ENCODE data around the gene TMPRSS13.

The TMPRSS13 gene

GRCh38 chr11:117900720-117901440 is 28.3 kb downstream of the TMPRSS13 start:
- Histone ChIP-seq H3K79me1 (ENCODE audit: low read depth, low read length) (no peaks in the 10 kb centered on the region), H3K27me3 (ENCODE audit: control insufficient read depth in 3 of 3, insufficient read depth in 3 of 3, low read depth in 1 of 3, low read length in 3 of 3) (peaks cover 0 to 32% (median 0%) of the 10 kb centered on the region in 3 experiments), H2BK15ac (ENCODE audit: low read length) (no peak overlapping the region), H3K14ac (ENCODE audit: low read length) (no peak overlapping the region), H2AK5ac (ENCODE audit: low read depth, low read length) (peak overlapping the region; percentile 36), H3K4ac (ENCODE audit: low read length) (no peak overlapping the region), H3K18ac (ENCODE audit: low read length) (peak overlapping the region; percentile 51), H2AFZ (ENCODE audit: low read length) (no peak overlapping the region), H2BK120ac (ENCODE audit: low read depth, low read length) (no peak overlapping the region), H3K9ac (ENCODE audit: low read depth, low read length, poor library complexity) (no peak overlapping the region), H3K9me3 (replicated peaks in 1 of 2; ENCODE audit: control insufficient read depth in 2 of 2, insufficient read depth in 1 of 2, low read depth in 1 of 2, low read length in 2 of 2) (no peaks in the 10 kb centered on the region), H2BK5ac (ENCODE audit: low read length) (peak overlapping the region; percentile 26), H3K36me3 (replicated peaks in 1 of 2; ENCODE audit: control insufficient read depth in 2 of 2, insufficient read depth in 2 of 2, low read length in 2 of 2) (no peaks in the 10 kb centered on the region), H3K23ac (ENCODE audit: low read depth, low read length, poor library complexity) (no peak overlapping the region), H2BK12ac (ENCODE audit: low read length) (no peak overlapping the region), H3K4me2 (ENCODE audit: insufficient read depth, low read length, poor library complexity, severe bottlenecking) (no peak overlapping the region), H3K4me3 (ENCODE audit: low read length in 2 of 2) (no peak overlapping the region), H4K8ac (ENCODE audit: low read depth, low read length) (no peak overlapping the region), H3K4me1 (ENCODE audit: control insufficient read depth in 2 of 2, insufficient read depth in 1 of 2, low read depth in 1 of 2, low read length in 2 of 2) (no peaks in the 10 kb centered on the region), H3K27ac (replicated peaks; ENCODE audit: low read length) (no peak overlapping the region), H4K91ac (ENCODE audit: low read depth, low read length, poor library complexity) (no peak overlapping the region)
- WGBS, 2 donors (ENCODE audit: extremely low coverage in 2 of 2, insufficient read length in 2 of 2, insufficient replicate concordance in 1 of 2) = no CpG with 5 or more reads among the region's 11 CpGs
- DNase-seq (ENCODE audit: low spot score) = no peak

GRCh38 chr11:117900121-117900648 is 29.0 kb downstream of the TMPRSS13 start:
- no peak overlapping the region for H3K14ac ChIP-seq (ENCODE audit: low read length)
- no peak overlapping the region for H3K27ac ChIP-seq (replicated peaks; ENCODE audit: low read length)
- H3K23ac ChIP-seq (ENCODE audit: low read depth, low read length, poor library complexity) = no peak overlapping the region
- H4K8ac ChIP-seq (ENCODE audit: low read depth, low read length) = no peak overlapping the region
- H3K27me3 ChIP-seq (ENCODE audit: control insufficient read depth in 3 of 3, insufficient read depth in 3 of 3, low read depth in 1 of 3, low read length in 3 of 3) = peaks cover 0 to 29% (median 0%) of the 10 kb centered on the region in 3 experiments
- WGBS, 2 donors (ENCODE audit: extremely low coverage in 2 of 2, insufficient read length in 2 of 2, insufficient replicate concordance in 1 of 2) = no CpG with 5 or more reads among the region's 4 CpGs
- no peaks in the 10 kb centered on the region for H3K9me3 ChIP-seq (replicated peaks in 1 of 2; ENCODE audit: control insufficient read depth in 2 of 2, insufficient read depth in 1 of 2, low read depth in 1 of 2, low read length in 2 of 2)
- DNase-seq (ENCODE audit: low spot score) = no peak
- no peak overlapping the region for H4K91ac ChIP-seq (ENCODE audit: low read depth, low read length, poor library complexity)
- no peak overlapping the region for H3K4me2 ChIP-seq (ENCODE audit: insufficient read depth, low read length, poor library complexity, severe bottlenecking)
- H2BK5ac ChIP-seq (ENCODE audit: low read length) = peak overlapping the region; percentile 26
- H2AFZ ChIP-seq (ENCODE audit: low read length) = no peak overlapping the region
- no peak overlapping the region for H3K4ac ChIP-seq (ENCODE audit: low read length)
- no peaks in the 10 kb centered on the region for H3K36me3 ChIP-seq (replicated peaks in 1 of 2; ENCODE audit: control insufficient read depth in 2 of 2, insufficient read depth in 2 of 2, low read length in 2 of 2)
- no peak overlapping the region for H3K9ac ChIP-seq (ENCODE audit: low read depth, low read length, poor library complexity)
- no peak overlapping the region for H3K4me3 ChIP-seq (ENCODE audit: low read length in 2 of 2)
- no peak overlapping the region for H2AK5ac ChIP-seq (ENCODE audit: low read depth, low read length)
- no peaks in the 10 kb centered on the region for H3K4me1 ChIP-seq (ENCODE audit: control insufficient read depth in 2 of 2, insufficient read depth in 1 of 2, low read depth in 1 of 2, low read length in 2 of 2)
- no peak overlapping the region for H2BK120ac ChIP-seq (ENCODE audit: low read depth, low read length)
- H2BK15ac ChIP-seq (ENCODE audit: low read length) = no peak overlapping the region
- no peaks in the 10 kb centered on the region for H3K79me1 ChIP-seq (ENCODE audit: low read depth, low read length)
- no peak overlapping the region for H3K18ac ChIP-seq (ENCODE audit: low read length)
- no peak overlapping the region for H2BK12ac ChIP-seq (ENCODE audit: low read length)

DNA sequence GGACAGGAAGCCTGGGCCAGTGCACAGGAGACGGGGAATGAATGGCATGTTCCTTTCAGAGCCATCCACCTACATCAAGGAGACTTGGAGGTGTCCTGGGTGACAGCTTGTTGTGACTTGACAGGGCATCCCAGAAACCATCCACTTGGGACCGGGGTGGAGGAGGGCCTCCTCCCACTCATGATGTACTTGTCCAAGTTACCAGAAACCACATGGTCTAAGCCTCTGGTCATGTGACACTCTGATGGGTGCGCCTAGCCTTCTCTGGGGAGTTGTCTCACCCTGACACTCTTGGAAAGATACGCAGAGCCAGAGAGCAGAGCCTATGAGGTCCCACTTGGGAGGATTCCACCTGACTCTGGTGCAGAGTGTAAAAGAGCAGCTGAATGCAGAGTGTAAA is 31.1 kb downstream of the TMPRSS13 start:
- Histone ChIP-seq H2BK120ac (ENCODE audit: low read depth, low read length) (no peak overlapping the region), H2BK12ac (ENCODE audit: low read length) (no peak overlapping the region), H3K4me1 (ENCODE audit: control insufficient read depth in 2 of 2, insufficient read depth in 1 of 2, low read depth in 1 of 2, low read length in 2 of 2) (no peaks in the 10 kb centered on the region), H3K27ac (replicated peaks; ENCODE audit: low read length) (no peak overlapping the region), H3K27me3 (ENCODE audit: control insufficient read depth in 3 of 3, insufficient read depth in 3 of 3, low read depth in 1 of 3, low read length in 3 of 3) (peaks cover 0 to 28% (median 0%) of the 10 kb centered on the region in 3 experiments), H3K4me3 (ENCODE audit: low read length in 2 of 2) (no peak overlapping the region), H3K18ac (ENCODE audit: low read length) (no peak overlapping the region), H3K14ac (ENCODE audit: low read length) (no peak overlapping the region), H2AK5ac (ENCODE audit: low read depth, low read length) (no peak overlapping the region), H3K79me1 (ENCODE audit: low read depth, low read length) (no peaks in the 10 kb centered on the region), H3K4ac (ENCODE audit: low read length) (no peak overlapping the region), H2AFZ (ENCODE audit: low read length) (no peak overlapping the region), H2BK5ac (ENCODE audit: low read length) (no peak overlapping the region), H3K9me3 (replicated peaks in 1 of 2; ENCODE audit: control insufficient read depth in 2 of 2, insufficient read depth in 1 of 2, low read depth in 1 of 2, low read length in 2 of 2) (no peaks in the 10 kb centered on the region), H4K91ac (ENCODE audit: low read depth, low read length, poor library complexity) (no peak overlapping the region), H4K8ac (ENCODE audit: low read depth, low read length) (no peak overlapping the region), H3K4me2 (ENCODE audit: insufficient read depth, low read length, poor library complexity, severe bottlenecking) (no peak overlapping the region), H3K23ac (ENCODE audit: low read depth, low read length, poor library complexity) (no peak overlapping the region), H2BK15ac (ENCODE audit: low read length) (no peak overlapping the region), H3K9ac (ENCODE audit: low read depth, low read length, poor library complexity) (no peak overlapping the region), H3K36me3 (replicated peaks in 1 of 2; ENCODE audit: control insufficient read depth in 2 of 2, insufficient read depth in 2 of 2, low read length in 2 of 2) (no peaks in the 10 kb centered on the region)
- no CpG with 5 or more reads among the region's 4 CpGs for WGBS, 2 donors (ENCODE audit: extremely low coverage in 2 of 2, insufficient read length in 2 of 2, insufficient replicate concordance in 1 of 2)
- no peak for DNase-seq (ENCODE audit: low spot score)

GRCh38 chr11:117892651-117893050 is 36.6 kb downstream of the TMPRSS13 start:
- no peak overlapping the region for H3K4me3 ChIP-seq (ENCODE audit: low read length in 2 of 2)
- no peak overlapping the region for H2BK15ac ChIP-seq (ENCODE audit: low read length)
- no CpG with 5 or more reads among the region's 3 CpGs for WGBS, 2 donors (ENCODE audit: extremely low coverage in 2 of 2, insufficient read length in 2 of 2, insufficient replicate concordance in 1 of 2)
- no peak overlapping the region for H3K4ac ChIP-seq (ENCODE audit: low read length)
- H4K8ac ChIP-seq (ENCODE audit: low read depth, low read length) = no peak overlapping the region
- no peak overlapping the region for H2AK5ac ChIP-seq (ENCODE audit: low read depth, low read length)
- H2BK5ac ChIP-seq (ENCODE audit: low read length) = no peak overlapping the region
- no peak overlapping the region for H2BK120ac ChIP-seq (ENCODE audit: low read depth, low read length)
- H2AFZ ChIP-seq (ENCODE audit: low read length) = no peak overlapping the region
- H3K27me3 ChIP-seq (ENCODE audit: control insufficient read depth in 3 of 3, insufficient read depth in 3 of 3, low read depth in 1 of 3, low read length in 3 of 3) = peaks cover 0 to 7% (median 0%) of the 10 kb centered on the region in 3 experiments
- H3K4me2 ChIP-seq (ENCODE audit: insufficient read depth, low read length, poor library complexity, severe bottlenecking) = no peak overlapping the region
- H3K79me1 ChIP-seq (ENCODE audit: low read depth, low read length) = peaks cover 2% of the 10 kb centered on the region
- H3K9me3 ChIP-seq (replicated peaks in 1 of 2; ENCODE audit: control insufficient read depth in 2 of 2, insufficient read depth in 1 of 2, low read depth in 1 of 2, low read length in 2 of 2) = no peaks in the 10 kb centered on the region
- H3K23ac ChIP-seq (ENCODE audit: low read depth, low read length, poor library complexity) = no peak overlapping the region
- no peaks in the 10 kb centered on the region for H3K36me3 ChIP-seq (replicated peaks in 1 of 2; ENCODE audit: control insufficient read depth in 2 of 2, insufficient read depth in 2 of 2, low read length in 2 of 2)
- no peak overlapping the region for H3K27ac ChIP-seq (replicated peaks; ENCODE audit: low read length)
- no peak for DNase-seq (ENCODE audit: low spot score)
- H4K91ac ChIP-seq (ENCODE audit: low read depth, low read length, poor library complexity) = no peak overlapping the region
- H2BK12ac ChIP-seq (ENCODE audit: low read length) = no peak overlapping the region
- no peak overlapping the region for H3K18ac ChIP-seq (ENCODE audit: low read length)
- H3K4me1 ChIP-seq (ENCODE audit: control insufficient read depth in 2 of 2, insufficient read depth in 1 of 2, low read depth in 1 of 2, low read length in 2 of 2) = no peaks in the 10 kb centered on the region
- H3K14ac ChIP-seq (ENCODE audit: low read length) = no peak overlapping the region
- H3K9ac ChIP-seq (ENCODE audit: low read depth, low read length, poor library complexity) = no peak overlapping the region
